Subcutaneous abdominal adipose tissue (tissue), 5 donors: ENCODE measurements around the gene LRBA.

Experiments
- H3K27ac ChIP-seq: one replicate; pipeline ENCODE4 v1.7.0; 2013; ENCODE audit warnings: low read depth, mild to moderate bottlenecking, inconsistent platforms, low read length, moderate library complexity
- H3K27me3 ChIP-seq, 5 donors: one replicate each; pipeline ENCODE4 v1.7.0; 2013; ENCODE audit warnings: low read length in 5 of 5, inconsistent platforms in 1 of 5; ENCODE audit not compliant: control insufficient read depth in 5 of 5, insufficient read depth in 4 of 5
- H3K36me3 ChIP-seq, 5 donors: one replicate each; pipeline ENCODE4 v1.7.0; 2013; ENCODE audit warnings: low read length in 5 of 5; ENCODE audit not compliant: control insufficient read depth in 5 of 5, insufficient read depth in 5 of 5
- H3K4me1 ChIP-seq, 5 donors: one replicate each; pipeline ENCODE4 v1.7.0; 2013; ENCODE audit warnings: low read length in 5 of 5, mild to moderate bottlenecking in 3 of 5, moderate library complexity in 1 of 5; ENCODE audit not compliant: control insufficient read depth in 5 of 5, insufficient read depth in 5 of 5
- H3K4me3 ChIP-seq, 5 donors: one replicate each; pipeline ENCODE4 v1.7.0; 2013; ENCODE audit warnings: low read length in 5 of 5, low read depth in 1 of 5
- H3K9ac ChIP-seq, 5 donors: one replicate each; pipeline ENCODE4 v1.7.0; 2013; ENCODE audit warnings: low read length in 5 of 5, mild to moderate bottlenecking in 4 of 5, moderate library complexity in 3 of 5
- H3K9me3 ChIP-seq, 5 donors: one replicate each; pipeline ENCODE4 v1.7.0; 2013; ENCODE audit warnings: low read length in 5 of 5; ENCODE audit not compliant: control insufficient read depth in 5 of 5
- donor health status: healthy.
- donor health status: healthy.
- donor health status: healthy.
- donor health status: healthy.
- donor health status: healthy.

The LRBA gene

GRCh38 chr4:150321113-150321512 lies 694.0 kb downstream of the LRBA start:
- no peak overlapping the region for H3K9ac ChIP-seq
- no peaks in the 10 kb centered on the region for H3K27me3 ChIP-seq
- H3K27ac ChIP-seq = no peak overlapping the region
- no peaks in the 10 kb centered on the region for H3K9me3 ChIP-seq
- H3K4me1 ChIP-seq = no peaks in the 10 kb centered on the region
- peaks cover 0 to 6% (median 3%) of the 10 kb centered on the region in 5 donors for H3K36me3 ChIP-seq
- no peak overlapping the region for H3K4me3 ChIP-seq

- H3K27ac ChIP-seq = no peak overlapping the region
- H3K9me3 ChIP-seq = no peaks in the 10 kb centered on the region
- H3K27me3 ChIP-seq = no peaks in the 10 kb centered on the region
- no peak overlapping the region for H3K9ac ChIP-seq
- no peaks in the 10 kb centered on the region for H3K4me1 ChIP-seq
- H3K36me3 ChIP-seq = peaks cover 0 to 3% (median 2%) of the 10 kb centered on the region in 5 donors
- H3K4me3 ChIP-seq = no peak overlapping the region
Observed at GRCh38 chr4:150318971-150319370, 696.1 kb downstream of the LRBA start.

DNA sequence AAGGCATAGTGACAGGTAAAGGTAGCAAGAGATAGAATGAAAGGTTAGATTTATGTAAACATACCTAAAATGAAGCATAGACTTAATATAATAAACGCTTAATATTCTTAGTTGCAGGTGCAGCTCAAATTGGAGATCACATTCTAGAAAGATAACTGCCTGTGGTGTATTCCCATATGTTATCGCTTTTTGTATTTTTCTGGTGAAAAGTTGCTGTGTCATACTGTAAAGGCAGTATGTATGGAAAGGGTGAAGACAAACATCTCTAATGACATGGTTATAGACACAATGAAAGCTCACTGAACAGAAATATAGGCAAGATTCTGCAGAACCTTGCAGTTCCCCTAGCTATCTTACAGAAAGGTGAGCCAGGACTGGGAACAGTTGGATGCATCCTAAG lies 696.6 kb downstream of the LRBA start:
- Histone ChIP-seq H3K27ac (no peak overlapping the region), H3K4me3 (no peak overlapping the region), H3K36me3 (peaks cover 0 to 3% (median 2%) of the 10 kb centered on the region in 5 donors), H3K27me3 (no peaks in the 10 kb centered on the region), H3K9me3 (no peaks in the 10 kb centered on the region), H3K9ac (no peak overlapping the region), H3K4me1 (no peaks in the 10 kb centered on the region)

DNA sequence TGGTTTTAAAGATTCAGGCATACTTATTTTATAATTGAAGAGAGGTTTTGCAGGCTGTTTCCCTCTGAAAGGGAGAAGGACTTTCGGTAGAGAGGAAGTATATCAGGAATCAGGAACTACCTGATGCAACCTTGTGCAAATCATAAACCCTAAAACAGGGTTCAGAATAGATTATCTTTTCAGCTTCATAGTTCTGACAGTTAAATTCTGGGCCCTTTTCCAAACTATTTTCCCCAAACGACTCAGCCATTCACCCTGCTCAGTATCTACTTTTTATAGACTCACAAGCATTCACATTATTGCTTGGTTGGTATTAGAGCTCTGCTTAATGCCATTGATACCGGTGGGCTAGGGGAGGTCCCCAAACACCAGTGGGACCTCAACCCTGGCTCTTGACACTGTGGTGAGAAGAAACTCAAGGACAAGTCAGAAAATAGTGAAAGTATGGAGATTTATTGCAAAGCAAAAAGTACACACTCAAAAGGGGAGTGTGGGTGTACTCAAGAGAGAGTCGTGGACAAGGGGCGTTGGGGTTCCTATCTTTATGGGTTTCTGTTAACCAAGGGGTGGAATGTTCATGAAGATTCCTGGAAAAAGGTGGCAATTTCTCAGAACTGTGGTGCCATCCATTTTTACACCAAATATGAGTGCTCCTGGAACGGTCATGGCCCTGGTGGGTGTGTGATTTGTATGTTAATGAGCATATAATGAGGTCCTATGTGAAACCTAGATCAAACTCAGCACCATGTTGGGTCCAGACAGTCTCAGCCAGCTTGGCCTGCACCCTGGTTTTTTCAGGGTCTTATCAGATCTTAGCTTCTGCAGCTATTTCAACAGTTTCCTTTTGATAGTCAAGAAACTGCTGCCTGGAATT lies 698.5 kb downstream of the LRBA start:
- Histone ChIP-seq H3K9ac (no peak overlapping the region), H3K4me1 (no peaks in the 10 kb centered on the region), H3K4me3 (no peak overlapping the region), H3K27me3 (no peaks in the 10 kb centered on the region), H3K27ac (no peak overlapping the region), H3K9me3 (no peaks in the 10 kb centered on the region), H3K36me3 (peaks cover 0 to 3% (median 2%) of the 10 kb centered on the region in 5 donors)

GRCh38 chr4:150315691-150316090 lies 699.4 kb downstream of the LRBA start:
- Histone ChIP-seq H3K4me1 (no peaks in the 10 kb centered on the region), H3K27me3 (no peaks in the 10 kb centered on the region), H3K9ac (no peak overlapping the region), H3K4me3 (no peak overlapping the region), H3K9me3 (no peaks in the 10 kb centered on the region), H3K36me3 (peaks cover 0 to 3% (median 0%) of the 10 kb centered on the region in 5 donors), H3K27ac (no peak overlapping the region)

- Histone ChIP-seq H3K9me3 (no peaks in the 10 kb centered on the region), H3K4me3 (no peak overlapping the region), H3K27me3 (no peaks in the 10 kb centered on the region), H3K9ac (no peak overlapping the region), H3K4me1 (no peaks in the 10 kb centered on the region), H3K27ac (no peak overlapping the region), H3K36me3 (peaks cover 0 to 3% (median 0%) of the 10 kb centered on the region in 5 donors)
Observed at GRCh38 chr4:150315175-150315574, 699.9 kb downstream of the LRBA start.

DNA sequence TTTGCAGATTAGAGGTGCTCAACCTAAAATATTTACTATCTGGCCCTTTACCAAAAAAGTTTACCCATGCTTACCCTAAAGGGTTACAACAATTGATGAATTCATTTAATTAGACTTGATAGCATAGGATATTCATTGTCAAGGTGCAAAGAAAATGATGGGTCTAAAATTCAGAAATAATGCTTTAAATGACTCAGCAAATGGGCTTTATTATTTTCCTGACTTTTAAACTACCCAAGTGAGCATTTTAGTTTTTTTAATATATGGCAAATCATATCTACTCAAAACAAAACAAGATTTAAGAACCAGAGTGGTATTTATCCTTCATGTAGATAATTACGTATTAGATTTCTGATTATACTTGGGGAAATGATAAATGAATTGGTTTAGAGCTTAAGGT lies 701.1 kb downstream of the LRBA start:
- Histone ChIP-seq H3K9ac (no peak overlapping the region), H3K9me3 (no peaks in the 10 kb centered on the region), H3K36me3 (peaks cover 0 to 2% (median 0%) of the 10 kb centered on the region in 5 donors), H3K27ac (no peak overlapping the region), H3K27me3 (no peaks in the 10 kb centered on the region), H3K4me3 (no peak overlapping the region), H3K4me1 (no peaks in the 10 kb centered on the region)

GRCh38 chr4:150310159-150310895 lies 704.8 kb downstream of the LRBA start:
- H3K4me3 ChIP-seq = no peak overlapping the region
- no peaks in the 10 kb centered on the region for H3K27me3 ChIP-seq
- H3K9ac ChIP-seq = no peak overlapping the region
- H3K4me1 ChIP-seq = no peaks in the 10 kb centered on the region
- peaks cover 0 to 2% (median 0%) of the 10 kb centered on the region in 5 donors for H3K36me3 ChIP-seq
- H3K9me3 ChIP-seq = no peaks in the 10 kb centered on the region
- no peak overlapping the region for H3K27ac ChIP-seq

- Histone ChIP-seq H3K9me3 (no peaks in the 10 kb centered on the region), H3K4me1 (no peaks in the 10 kb centered on the region), H3K4me3 (no peak overlapping the region), H3K36me3 (peaks cover 0 to 2% (median 0%) of the 10 kb centered on the region in 5 donors), H3K9ac (no peak overlapping the region), H3K27ac (no peak overlapping the region), H3K27me3 (no peaks in the 10 kb centered on the region)
Observed at GRCh38 chr4:150308824-150309472, 706.1 kb downstream of the LRBA start.

DNA sequence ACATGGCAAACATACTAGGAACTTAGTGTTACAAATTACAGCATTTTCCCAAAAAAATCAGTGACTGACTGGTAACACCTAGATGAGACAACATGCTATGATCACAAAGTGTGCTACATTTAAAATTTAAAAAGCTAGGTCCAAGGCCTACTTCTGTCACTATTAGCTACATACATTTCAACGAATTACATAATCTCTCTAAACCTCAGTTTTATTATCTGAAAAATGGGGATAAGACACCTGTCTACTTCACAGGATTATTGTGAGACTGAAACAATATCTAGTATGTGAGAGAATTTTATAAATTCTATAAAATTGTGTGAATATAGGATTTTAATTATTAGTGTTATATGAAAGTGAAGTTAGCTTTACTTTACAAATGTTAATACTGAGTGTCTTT lies 708.4 kb downstream of the LRBA start:
- no peak overlapping the region for H3K9ac ChIP-seq
- peaks cover 0 to 2% (median 0%) of the 10 kb centered on the region in 5 donors for H3K36me3 ChIP-seq
- no peaks in the 10 kb centered on the region for H3K4me1 ChIP-seq
- H3K9me3 ChIP-seq = no peaks in the 10 kb centered on the region
- no peak overlapping the region for H3K27ac ChIP-seq
- H3K4me3 ChIP-seq = no peak overlapping the region
- no peaks in the 10 kb centered on the region for H3K27me3 ChIP-seq
